ENCODE results near the gene MAP7D1.

DNA sequence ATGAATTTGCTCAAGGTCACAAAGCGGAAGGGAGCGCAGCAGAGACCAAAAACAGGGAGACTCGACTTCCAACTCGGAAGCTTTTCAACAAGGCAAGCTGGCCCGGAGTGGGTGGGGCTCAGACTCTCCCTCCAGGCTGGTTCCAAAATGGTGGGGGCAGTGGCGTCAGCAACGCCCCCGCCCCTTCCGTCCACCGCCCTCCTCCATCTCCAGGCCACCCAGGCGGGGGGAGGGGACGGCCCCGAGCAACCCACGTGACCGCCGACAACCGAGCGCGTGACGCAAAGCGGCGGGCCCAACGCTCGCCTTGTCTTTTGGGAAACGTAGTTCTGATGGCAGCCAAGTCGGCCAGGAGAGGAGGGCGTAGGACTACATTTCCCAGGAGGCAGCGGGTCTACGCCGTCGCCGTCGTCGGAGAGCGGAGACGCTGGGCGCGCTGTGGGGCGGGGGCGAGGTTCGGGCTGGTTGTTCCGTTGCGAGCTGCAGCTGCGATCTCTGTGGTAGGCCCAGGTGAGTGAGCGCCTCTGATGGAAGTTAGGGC lies 68.1 kb downstream of the MAP7D1 start, which contains the start of gene THRAP3:
- TF ChIP-seq ZNF274 (IDR thresholded peaks at IDR 0.05; ENCODE audit: low read depth, low read length) (no peak), YY1 (IDR thresholded peaks at IDR 0.05; ENCODE audit: insufficient read depth, insufficient read length) (peak; percentile 60)
